22Rv1 (cell line): ENCODE data around the gene SHROOM2.

Source experiments
- H3K27ac ChIP-seq: fragments of 450-650 bp; 2 replicates; pipeline ENCODE4 v1.5.1; 2017
- ZFX ChIP-seq: fragments of 450-650 bp; IDR thresholded peaks from 2 replicates; pipeline ENCODE4 v1.6.1; 2017; ENCODE audit warnings: antibody characterized with exemption, borderline replicate concordance
- TF ChIP-seq, protein P1 (sequence below): fragments of 450-650 bp; IDR thresholded peaks from 2 replicates; pipeline ENCODE4 v1.5.1; 2017; ENCODE audit warnings: mild to moderate bottlenecking

Gene SHROOM2

DNA sequence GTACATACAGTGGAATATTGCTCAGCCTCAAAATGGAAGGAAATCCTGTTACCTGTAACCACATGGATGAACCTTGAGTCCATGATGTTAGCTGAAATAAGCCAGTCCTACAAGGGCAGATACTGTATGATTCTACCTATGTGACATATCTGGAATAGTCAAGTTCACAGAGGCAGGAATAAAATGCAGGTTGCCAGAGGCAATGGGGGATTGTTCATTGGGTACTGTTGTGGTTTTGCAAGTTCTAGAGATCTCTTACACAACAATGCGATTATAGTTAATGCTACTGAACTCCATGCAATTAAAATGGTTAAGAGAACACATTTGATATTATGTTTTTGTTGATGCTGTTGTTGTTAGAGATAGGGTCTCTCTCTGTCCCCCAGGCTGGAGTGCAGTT is 74.6 kb downstream of the SHROOM2 start:
- no peak overlapping the region for H3K27ac ChIP-seq
- TF ChIP-seq ZFX, result no peak
- TF ChIP-seq, protein P1, sequence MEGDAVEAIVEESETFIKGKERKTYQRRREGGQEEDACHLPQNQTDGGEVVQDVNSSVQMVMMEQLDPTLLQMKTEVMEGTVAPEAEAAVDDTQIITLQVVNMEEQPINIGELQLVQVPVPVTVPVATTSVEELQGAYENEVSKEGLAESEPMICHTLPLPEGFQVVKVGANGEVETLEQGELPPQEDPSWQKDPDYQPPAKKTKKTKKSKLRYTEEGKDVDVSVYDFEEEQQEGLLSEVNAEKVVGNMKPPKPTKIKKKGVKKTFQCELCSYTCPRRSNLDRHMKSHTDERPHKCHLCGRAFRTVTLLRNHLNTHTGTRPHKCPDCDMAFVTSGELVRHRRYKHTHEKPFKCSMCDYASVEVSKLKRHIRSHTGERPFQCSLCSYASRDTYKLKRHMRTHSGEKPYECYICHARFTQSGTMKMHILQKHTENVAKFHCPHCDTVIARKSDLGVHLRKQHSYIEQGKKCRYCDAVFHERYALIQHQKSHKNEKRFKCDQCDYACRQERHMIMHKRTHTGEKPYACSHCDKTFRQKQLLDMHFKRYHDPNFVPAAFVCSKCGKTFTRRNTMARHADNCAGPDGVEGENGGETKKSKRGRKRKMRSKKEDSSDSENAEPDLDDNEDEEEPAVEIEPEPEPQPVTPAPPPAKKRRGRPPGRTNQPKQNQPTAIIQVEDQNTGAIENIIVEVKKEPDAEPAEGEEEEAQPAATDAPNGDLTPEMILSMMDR, result no peak

DNA sequence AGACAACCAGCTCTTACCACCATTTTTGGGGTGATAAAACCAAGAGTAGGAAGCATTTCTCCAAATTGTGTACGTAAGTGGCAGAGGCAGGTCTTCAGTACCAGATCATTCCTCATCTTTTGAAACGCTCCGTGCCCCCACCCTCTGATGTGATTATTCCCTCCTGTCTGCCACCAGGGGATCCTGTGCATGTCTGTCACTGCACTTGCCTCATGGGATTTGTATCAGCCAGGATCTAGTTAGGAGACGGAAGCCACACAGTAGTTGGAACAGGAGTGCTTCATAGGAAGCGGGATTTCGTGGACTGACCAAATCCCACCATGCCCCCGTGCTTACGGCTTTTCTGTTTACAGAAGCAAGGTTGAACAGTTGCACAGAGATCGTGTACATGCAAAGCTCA is 75.5 kb downstream of the SHROOM2 start:
- H3K27ac ChIP-seq, result no peak overlapping the region
- TF ChIP-seq, protein P1, result no peak
- no peak for TF ChIP-seq ZFX

DNA sequence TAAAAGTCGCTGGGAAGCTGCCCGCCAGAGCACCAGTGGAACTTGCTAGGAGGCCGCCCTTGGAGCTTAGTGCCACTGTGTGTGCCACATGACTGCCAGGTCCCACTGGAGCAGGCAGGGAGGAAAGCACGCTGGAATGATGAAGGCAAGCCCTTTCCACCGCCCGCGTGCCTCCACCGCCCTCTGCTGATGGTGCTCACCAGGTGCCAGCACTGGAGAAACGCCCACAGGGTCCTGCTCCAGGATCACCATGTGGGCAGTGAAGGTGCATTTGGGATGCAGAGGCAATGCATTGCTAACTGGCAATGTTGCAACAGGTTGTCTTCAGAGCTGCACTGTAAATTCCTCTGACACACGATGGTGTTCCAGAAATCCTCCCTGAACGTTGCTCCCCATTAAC is 76.3 kb downstream of the SHROOM2 start:
- no peak overlapping the region for H3K27ac ChIP-seq

DNA sequence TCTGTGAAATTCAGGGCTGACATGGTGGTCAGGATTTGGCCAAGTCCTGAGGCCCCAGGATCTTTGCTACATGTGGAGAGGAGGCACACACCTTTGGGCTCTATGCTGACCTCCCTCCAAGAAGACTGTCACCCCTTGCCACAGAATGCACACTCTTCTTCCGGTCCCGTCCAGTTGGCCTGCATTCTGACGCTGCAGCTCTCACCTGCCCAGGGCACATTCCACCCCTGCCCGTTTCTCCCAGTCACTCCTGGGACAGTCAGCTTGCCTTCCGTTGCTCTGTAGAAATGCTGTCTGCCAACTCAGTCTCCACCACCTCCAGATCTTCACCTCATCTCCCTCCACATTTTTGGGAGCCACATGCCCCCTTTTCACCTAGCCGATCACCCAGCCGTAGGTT is 76.7 kb downstream of the SHROOM2 start:
- no peak overlapping the region for H3K27ac ChIP-seq

More for the DNA sequence above, 76.3 kb downstream of the SHROOM2 start:
- TF ChIP-seq, protein P1, result peak; percentile 69
- TF ChIP-seq ZFX, result no peak

DNA sequence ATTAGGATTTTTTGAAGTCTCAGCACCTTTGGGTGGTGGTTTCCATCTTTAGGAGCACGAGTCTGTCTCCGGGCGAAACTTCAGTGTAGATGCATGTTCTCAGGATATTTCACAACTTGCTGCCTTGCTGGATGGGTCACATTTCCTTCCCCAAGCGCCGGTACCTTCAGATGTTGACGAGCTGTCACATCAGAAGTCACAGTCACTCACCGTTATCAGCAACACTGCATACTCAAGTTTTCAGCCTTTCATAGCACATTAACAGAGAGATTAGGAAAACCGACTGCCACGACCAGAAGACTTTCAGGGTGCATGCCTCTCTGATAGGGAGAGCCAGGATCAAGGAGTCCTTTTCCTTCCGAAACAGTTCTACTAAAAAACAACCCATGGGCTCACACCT is 77.8 kb downstream of the SHROOM2 start:
- no peak for TF ChIP-seq ZFX
- TF ChIP-seq, protein P1, result no peak
- no peak overlapping the region for H3K27ac ChIP-seq

More for the DNA sequence above, 76.7 kb downstream of the SHROOM2 start:
- TF ChIP-seq, protein P1, result no peak
- TF ChIP-seq ZFX, result no peak

DNA sequence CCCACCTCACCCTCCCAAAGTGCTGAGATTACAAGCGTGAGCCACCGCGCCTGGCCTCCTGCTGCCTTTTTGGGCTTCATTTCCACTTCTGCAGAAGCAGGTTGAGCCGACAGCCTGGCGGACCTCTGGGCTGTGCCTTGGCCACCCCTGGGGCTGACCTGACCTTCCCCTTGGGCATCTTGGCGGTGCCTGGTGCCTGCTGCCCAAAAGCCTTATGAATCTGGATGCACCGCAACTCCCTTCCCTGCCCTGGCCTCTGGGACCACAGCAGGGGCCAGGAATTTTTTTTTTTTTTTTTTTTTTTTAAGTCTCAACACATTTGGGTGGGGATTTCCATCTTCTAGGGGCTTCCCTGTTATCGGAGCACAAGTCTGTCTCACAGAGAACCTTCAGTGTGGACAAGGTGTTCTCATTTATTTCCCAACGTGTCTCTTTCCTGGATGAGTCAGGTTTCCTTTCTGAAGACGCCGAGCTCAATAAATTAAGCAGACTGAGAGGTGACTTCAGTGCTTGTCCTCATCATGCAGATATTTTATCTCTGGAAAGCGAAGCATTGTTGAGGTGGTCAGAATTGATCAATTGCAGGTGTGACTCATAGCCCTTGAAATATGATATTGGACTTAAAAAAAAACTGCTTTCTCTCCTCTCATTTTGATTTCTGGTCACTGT is 79.7 kb downstream of the SHROOM2 start:
- TF ChIP-seq, protein P1, result no peak
- no peak for TF ChIP-seq ZFX
- no peak overlapping the region for H3K27ac ChIP-seq

DNA sequence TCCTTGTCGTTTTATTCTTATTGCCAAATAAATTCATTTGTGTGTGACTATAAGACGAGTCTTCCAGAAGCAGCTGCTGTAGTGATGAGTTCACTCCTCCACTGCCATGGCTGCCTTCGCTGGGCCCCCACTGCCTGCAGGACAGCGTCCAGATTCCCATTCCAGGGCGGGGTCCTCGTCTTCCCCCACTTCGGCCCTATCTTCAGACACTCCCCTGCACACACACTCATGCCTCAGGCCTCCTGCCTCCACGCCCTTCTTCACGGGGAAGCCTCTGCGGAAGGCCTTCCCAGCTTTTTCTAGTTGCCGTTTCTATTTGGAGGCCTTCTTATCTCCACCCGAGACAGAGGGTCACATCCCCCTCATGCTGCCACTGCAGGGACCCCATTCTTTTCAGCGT is 80.4 kb downstream of the SHROOM2 start:
- H3K27ac ChIP-seq, result no peak overlapping the region
- TF ChIP-seq, protein P1, result no peak
- TF ChIP-seq ZFX, result no peak
